Measurements from ENCODE around the gene ASB6. TPM values are rescaled to one million over a fixed set of nuclear protein-coding genes. Genes with fewer than 3 reads are reported as not detected.

The ASB6 gene
- total RNA-seq, 1 experiment from 2014 or later, result 21.0 TPM

- H3T11ph ChIP-seq (ENCODE audit: low read length), result no peak overlapping the region
- H4K8ac ChIP-seq (replicated peaks; ENCODE audit: insufficient read length, low read depth, low read length), result no peak overlapping the region
- H2AK5ac ChIP-seq (ENCODE audit: insufficient read length, low read length), result no peak overlapping the region
- H3K18ac ChIP-seq (ENCODE audit: insufficient read length, low read depth, low read length), result no peak overlapping the region
- H3K79me2 ChIP-seq (ENCODE audit: insufficient read depth, low read length), result no peaks in the 10 kb centered on the region
- H3K23me2 ChIP-seq (ENCODE audit: insufficient read length, low read depth, low read length, poor library complexity, severe bottlenecking), result no peaks in the 10 kb centered on the region
- no peak overlapping the region for H3K56ac ChIP-seq (ENCODE audit: insufficient read length, low read depth, low read length)
- H3K27ac ChIP-seq (ENCODE audit: insufficient read length, low read depth, low read length), result no peak overlapping the region
- Mint-ChIP-seq H3K4me1 (peaks cover 27 to 36% of the 10 kb centered on the region in 2 experiments), H3K4me3 (no peak overlapping the region), H3K27me3 (ENCODE audit: low read depth) (peaks cover 10% of the 10 kb centered on the region), H3K36me3 (ENCODE audit: insufficient read depth in 1 of 3, low read depth in 3 of 3) (no peaks in the 10 kb centered on the region), H3K27ac (no peak overlapping the region), H3K9me3 (no peaks in the 10 kb centered on the region; a peak in 1 of 5 replicates)
- H3K79me1 ChIP-seq (ENCODE audit: insufficient read depth, low read depth, low read length, poor library complexity, severe bottlenecking), result no peaks in the 10 kb centered on the region
- H3K4me2 ChIP-seq (ENCODE audit: insufficient read depth, insufficient read length, low read length), result no peak overlapping the region
- DNase-seq, result no peak
- no peaks in the 10 kb centered on the region for H3K9me3 ChIP-seq (ENCODE audit: control insufficient read depth, low read depth, low read length)
- H2AFZ ChIP-seq (ENCODE audit: low read length), result no peak overlapping the region
- H3K23ac ChIP-seq (ENCODE audit: insufficient read length, low read depth, low read length), result no peak overlapping the region
- H4K20me1 ChIP-seq (ENCODE audit: control insufficient read depth, insufficient read depth, insufficient read length), result no peaks in the 10 kb centered on the region
- no peak overlapping the region for H2BK5ac ChIP-seq (ENCODE audit: insufficient read length, low read length)
- H3K4ac ChIP-seq (ENCODE audit: low read depth, low read length), result no peak overlapping the region
- H3K27me3 ChIP-seq (ENCODE audit: insufficient read depth, low read length), result no peaks in the 10 kb centered on the region
- no peak overlapping the region for H3K14ac ChIP-seq (ENCODE audit: insufficient read depth, low read length)
- H4K91ac ChIP-seq (ENCODE audit: insufficient read length, low read depth, low read length), result no peak overlapping the region
- peaks cover 5% of the 10 kb centered on the region; the same call in 1 of the 2 replicates for H3K4me1 ChIP-seq (ENCODE audit: insufficient read depth, low read length)
- TF ChIP-seq, protein P1, sequence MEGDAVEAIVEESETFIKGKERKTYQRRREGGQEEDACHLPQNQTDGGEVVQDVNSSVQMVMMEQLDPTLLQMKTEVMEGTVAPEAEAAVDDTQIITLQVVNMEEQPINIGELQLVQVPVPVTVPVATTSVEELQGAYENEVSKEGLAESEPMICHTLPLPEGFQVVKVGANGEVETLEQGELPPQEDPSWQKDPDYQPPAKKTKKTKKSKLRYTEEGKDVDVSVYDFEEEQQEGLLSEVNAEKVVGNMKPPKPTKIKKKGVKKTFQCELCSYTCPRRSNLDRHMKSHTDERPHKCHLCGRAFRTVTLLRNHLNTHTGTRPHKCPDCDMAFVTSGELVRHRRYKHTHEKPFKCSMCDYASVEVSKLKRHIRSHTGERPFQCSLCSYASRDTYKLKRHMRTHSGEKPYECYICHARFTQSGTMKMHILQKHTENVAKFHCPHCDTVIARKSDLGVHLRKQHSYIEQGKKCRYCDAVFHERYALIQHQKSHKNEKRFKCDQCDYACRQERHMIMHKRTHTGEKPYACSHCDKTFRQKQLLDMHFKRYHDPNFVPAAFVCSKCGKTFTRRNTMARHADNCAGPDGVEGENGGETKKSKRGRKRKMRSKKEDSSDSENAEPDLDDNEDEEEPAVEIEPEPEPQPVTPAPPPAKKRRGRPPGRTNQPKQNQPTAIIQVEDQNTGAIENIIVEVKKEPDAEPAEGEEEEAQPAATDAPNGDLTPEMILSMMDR (conservative IDR thresholded peaks at IDR 0.05), result no peak
- H2BK12ac ChIP-seq (ENCODE audit: insufficient read length, low read depth, low read length), result no peak overlapping the region
- no peak overlapping the region for H2BK120ac ChIP-seq (ENCODE audit: low read depth, low read length, poor library complexity, severe bottlenecking)
- H3K9ac ChIP-seq (ENCODE audit: extremely low read depth, insufficient read length, low read length), result no peak overlapping the region
- no CpG with 5 or more reads among the region's 12 CpGs for WGBS (ENCODE audit: extremely low coverage, insufficient read length, low lambda C conversion rate)
- H2BK20ac ChIP-seq (ENCODE audit: low read depth, low read length, poor library complexity, severe bottlenecking), result no peak overlapping the region
- H2BK15ac ChIP-seq (ENCODE audit: low read depth, low read length), result no peak overlapping the region
- H4K5ac ChIP-seq (ENCODE audit: insufficient read length, low read depth, low read length), result no peak overlapping the region
Measured at GRCh38 chr9:129604056-129604765, 37.7 kb downstream of the ASB6 start.

Data from H9 (cell line).